OCI-LY1 (cell line): Measurements from ENCODE around the gene TNFRSF6B.
A peak's percentile ranks its signal among the peaks of the same experiment; 100 is the strongest.

Experiments
- H2AFZ ChIP-seq: fragments of 200-600 bp; sonication (generic), shearing (Covaris generic); 2 replicates; pipeline ENCODE4 v1.6.0; 2014; ENCODE audit warnings: antibody characterized with exemption, mild to moderate bottlenecking, low read length
- H3F3A ChIP-seq: fragments of 200-600 bp; sonication (generic), shearing (Covaris generic); 2 replicates; pipeline ENCODE4 v1.6.0; 2014; ENCODE audit warnings: mild to moderate bottlenecking, antibody characterized with exemption, low read length, moderate library complexity; ENCODE audit not compliant: insufficient read depth
- H3K27ac ChIP-seq: fragments of 200-600 bp; sonication (generic); 2 replicates; pipeline ENCODE4 v1.5.1; 2014; ENCODE audit warnings: low read length, mixed run types, mild to moderate bottlenecking, low read depth; ENCODE audit not compliant: poor library complexity, severe bottlenecking
- H3K27me3 ChIP-seq: fragments of 200-600 bp; sonication (generic); 2 replicates; pipeline ENCODE4 v1.6.0; 2014; ENCODE audit warnings: antibody characterized with exemption, mild to moderate bottlenecking, low read length, moderate library complexity; ENCODE audit not compliant: insufficient read depth
- H3K36me3 ChIP-seq: fragments of 200-600 bp; sonication (generic); 2 replicates; pipeline ENCODE4 v1.6.1; 2014; ENCODE audit warnings: mild to moderate bottlenecking, antibody characterized with exemption, low read length, moderate library complexity, mixed read lengths; ENCODE audit not compliant: insufficient read depth
- H3K4me1 ChIP-seq: fragments of 200-600 bp; sonication (generic); 2 replicates; pipeline ENCODE4 v1.5.1; 2014; ENCODE audit warnings: mild to moderate bottlenecking, low read length, moderate library complexity; ENCODE audit not compliant: insufficient read depth, severe bottlenecking
- H3K4me2 ChIP-seq: fragments of 200-600 bp; sonication (generic), shearing (Covaris generic); 2 replicates; pipeline ENCODE4 v1.6.1; 2014; ENCODE audit warnings: low read length
- H3K4me3 ChIP-seq: fragments of 200-600 bp; sonication (generic); 2 replicates; pipeline ENCODE4 v1.5.1; 2014; ENCODE audit warnings: low read length, low read depth, mild to moderate bottlenecking, mixed read lengths; ENCODE audit not compliant: poor library complexity, severe bottlenecking
- H3K79me2 ChIP-seq: fragments of 200-600 bp; shearing (Covaris generic); 2 replicates; pipeline ENCODE4 v1.6.1; 2016; ENCODE audit warnings: mixed run types, low read length, mixed read lengths; ENCODE audit not compliant: insufficient read depth
- H3K9ac ChIP-seq: fragments of 200-600 bp; sonication (generic), shearing (Covaris generic); 2 replicates; pipeline ENCODE4 v1.6.1; 2014; ENCODE audit warnings: mild to moderate bottlenecking, low read length, mixed read lengths
- H3K9me2 ChIP-seq: fragments of 200-600 bp; sonication (generic), shearing (Covaris generic); 2 replicates; pipeline ENCODE4 v1.6.1; 2014; ENCODE audit warnings: low read depth, mild to moderate bottlenecking, low read length, mixed read lengths
- H3K9me3 ChIP-seq: fragments of 200-600 bp; shearing (Covaris generic); 2 replicates; pipeline ENCODE4 v1.6.1; 2014; ENCODE audit warnings: low read length, mixed read lengths
- H4K20me1 ChIP-seq: fragments of 200-600 bp; sonication (generic), shearing (Covaris generic); 2 replicates; pipeline ENCODE4 v1.6.0; 2016; ENCODE audit warnings: mild to moderate bottlenecking, low read length; ENCODE audit not compliant: insufficient read depth
- EZH2 ChIP-seq: fragments of 200-600 bp; sonication (generic), shearing (Covaris generic); IDR thresholded peaks from 2 replicates; pipeline ENCODE4 v1.8.0; 2017; ENCODE audit warnings: borderline replicate concordance, mixed run types, mild to moderate bottlenecking, antibody characterized with exemption, low read length, moderate library complexity, mixed read lengths
- TF ChIP-seq, protein P1 (sequence below): fragments of 200-600 bp; sonication (generic), shearing (Covaris generic); IDR thresholded peaks from 2 replicates; pipeline ENCODE4 v1.5.1; 2017; ENCODE audit warnings: mild to moderate bottlenecking, antibody characterized with exemption, low read length, moderate library complexity, mixed read lengths

TNFRSF6B gene

DNA sequence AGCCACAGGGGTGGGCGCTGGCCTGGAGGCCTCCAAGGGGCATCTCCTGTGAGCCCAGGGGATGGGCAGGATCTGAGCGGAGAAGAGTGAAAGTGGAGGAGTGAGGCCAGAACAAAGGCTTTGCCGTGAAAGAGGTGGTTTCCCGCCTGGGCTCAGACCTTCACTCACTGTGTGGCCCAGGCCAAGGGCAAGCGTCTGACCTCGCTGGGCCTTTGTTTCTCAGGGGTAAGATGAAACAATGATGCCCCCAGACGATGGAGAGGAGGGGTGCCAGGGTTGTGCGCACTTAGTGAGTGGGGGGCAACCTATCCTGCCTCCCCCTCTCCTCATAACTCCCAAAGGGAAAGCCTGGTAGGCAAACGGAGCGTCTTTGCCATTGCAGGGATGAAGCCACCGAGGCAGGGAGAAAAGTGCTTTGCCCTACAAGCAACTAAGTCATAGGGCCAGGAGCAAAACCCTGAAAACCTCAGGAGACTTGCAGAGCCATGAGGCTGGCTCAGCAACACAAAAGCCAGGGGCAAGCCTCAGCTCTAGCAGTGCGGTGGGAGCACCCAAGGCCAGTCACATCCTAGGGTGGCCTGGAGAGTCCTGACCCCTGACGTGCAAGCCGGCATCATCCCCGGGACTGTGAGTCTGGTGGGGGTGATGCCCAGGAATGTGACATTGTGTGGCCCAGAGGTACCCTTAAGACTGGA is 42.3 kb upstream of the TNFRSF6B start:
- no peak overlapping the region for H2AFZ ChIP-seq
- H3K27me3 ChIP-seq, result peaks cover 6% of the 10 kb centered on the region; the same call in 1 of the 2 replicates
- no peak overlapping the region for H3K27ac ChIP-seq
- no peaks in the 10 kb centered on the region for H3K36me3 ChIP-seq
- peaks cover 33% of the 10 kb centered on the region for H3K4me1 ChIP-seq
- H3K4me3 ChIP-seq, result peak overlapping the region; percentile 66
- no peaks in the 10 kb centered on the region for H4K20me1 ChIP-seq
- no peaks in the 10 kb centered on the region for H3K79me2 ChIP-seq
- TF ChIP-seq, protein P1, sequence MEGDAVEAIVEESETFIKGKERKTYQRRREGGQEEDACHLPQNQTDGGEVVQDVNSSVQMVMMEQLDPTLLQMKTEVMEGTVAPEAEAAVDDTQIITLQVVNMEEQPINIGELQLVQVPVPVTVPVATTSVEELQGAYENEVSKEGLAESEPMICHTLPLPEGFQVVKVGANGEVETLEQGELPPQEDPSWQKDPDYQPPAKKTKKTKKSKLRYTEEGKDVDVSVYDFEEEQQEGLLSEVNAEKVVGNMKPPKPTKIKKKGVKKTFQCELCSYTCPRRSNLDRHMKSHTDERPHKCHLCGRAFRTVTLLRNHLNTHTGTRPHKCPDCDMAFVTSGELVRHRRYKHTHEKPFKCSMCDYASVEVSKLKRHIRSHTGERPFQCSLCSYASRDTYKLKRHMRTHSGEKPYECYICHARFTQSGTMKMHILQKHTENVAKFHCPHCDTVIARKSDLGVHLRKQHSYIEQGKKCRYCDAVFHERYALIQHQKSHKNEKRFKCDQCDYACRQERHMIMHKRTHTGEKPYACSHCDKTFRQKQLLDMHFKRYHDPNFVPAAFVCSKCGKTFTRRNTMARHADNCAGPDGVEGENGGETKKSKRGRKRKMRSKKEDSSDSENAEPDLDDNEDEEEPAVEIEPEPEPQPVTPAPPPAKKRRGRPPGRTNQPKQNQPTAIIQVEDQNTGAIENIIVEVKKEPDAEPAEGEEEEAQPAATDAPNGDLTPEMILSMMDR, result no peak
- TF ChIP-seq EZH2, result no peak
- no peaks in the 10 kb centered on the region for H3K9me3 ChIP-seq
- no peaks in the 10 kb centered on the region for H3K9me2 ChIP-seq
- H3K9ac ChIP-seq, result peak overlapping the region; percentile 50; the same call in 1 of the 2 replicates
- no peaks in the 10 kb centered on the region for H3F3A ChIP-seq
- H3K4me2 ChIP-seq, result peak overlapping the region; percentile 89

DNA sequence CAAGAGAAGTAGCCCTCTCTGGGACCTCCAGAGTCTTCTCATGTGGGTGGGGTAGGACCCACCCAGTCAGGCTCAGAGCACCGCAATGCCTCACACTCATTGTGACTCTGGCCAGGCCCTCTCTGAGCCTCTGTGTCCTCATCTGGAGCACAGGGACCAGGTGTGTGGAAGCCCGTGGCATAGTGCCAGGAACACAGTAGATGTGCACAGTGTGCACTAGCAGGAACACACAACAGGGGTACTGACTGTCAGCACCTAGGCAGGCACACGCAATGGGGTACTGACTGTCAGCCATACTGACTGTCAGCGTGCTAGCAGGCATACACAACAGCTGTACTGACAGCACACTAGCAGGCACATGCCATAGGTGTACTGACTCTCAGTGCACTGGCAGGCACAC is 41.2 kb upstream of the TNFRSF6B start:
- no peaks in the 10 kb centered on the region for H3K9me2 ChIP-seq
- H3F3A ChIP-seq, result no peaks in the 10 kb centered on the region
- H2AFZ ChIP-seq, result no peak overlapping the region
- H3K27me3 ChIP-seq, result peaks cover 6% of the 10 kb centered on the region; the same call in 1 of the 2 replicates
- H4K20me1 ChIP-seq, result no peaks in the 10 kb centered on the region
- no peak overlapping the region for H3K4me2 ChIP-seq
- peaks cover under 1% of the 10 kb centered on the region; the same call in 1 of the 2 replicates for H3K36me3 ChIP-seq
- no peaks in the 10 kb centered on the region for H3K9me3 ChIP-seq
- H3K27ac ChIP-seq, result no peak overlapping the region
- no peak for TF ChIP-seq EZH2
- TF ChIP-seq, protein P1, result no peak
- H3K79me2 ChIP-seq, result no peaks in the 10 kb centered on the region
- no peak overlapping the region for H3K4me3 ChIP-seq
- no peak overlapping the region for H3K9ac ChIP-seq
- H3K4me1 ChIP-seq, result peaks cover 40% of the 10 kb centered on the region

DNA sequence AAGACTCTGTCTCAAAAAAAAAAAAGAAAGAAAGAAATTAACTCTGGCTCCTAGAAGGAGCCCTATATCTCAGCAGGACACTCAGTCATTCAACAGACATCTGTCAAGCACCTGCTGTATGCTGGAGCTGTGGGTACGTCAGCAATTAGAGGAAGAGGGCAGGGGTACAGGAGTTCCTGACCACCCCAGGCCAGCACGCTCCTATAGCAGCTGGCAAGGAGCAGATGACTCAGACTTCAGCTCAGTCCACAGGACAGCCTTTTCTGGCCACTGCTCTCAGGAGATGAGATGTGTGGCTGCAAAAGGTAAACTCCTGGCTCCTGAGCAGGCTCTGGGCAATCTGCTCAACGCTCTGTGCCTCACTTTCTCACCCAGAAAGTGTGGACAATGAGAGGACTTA is 40.0 kb upstream of the TNFRSF6B start:
- H3K4me1 ChIP-seq, result peaks cover 40% of the 10 kb centered on the region
- H3K4me2 ChIP-seq, result no peak overlapping the region
- H3F3A ChIP-seq, result no peaks in the 10 kb centered on the region
- H3K9me2 ChIP-seq, result no peaks in the 10 kb centered on the region
- no peak overlapping the region for H3K27ac ChIP-seq
- no peak overlapping the region for H2AFZ ChIP-seq
- H3K27me3 ChIP-seq, result peaks cover 6% of the 10 kb centered on the region; the same call in 1 of the 2 replicates
- H3K9me3 ChIP-seq, result no peaks in the 10 kb centered on the region
- TF ChIP-seq EZH2, result no peak
- TF ChIP-seq, protein P1, result no peak
- H3K4me3 ChIP-seq, result no peak overlapping the region
- H3K79me2 ChIP-seq, result no peaks in the 10 kb centered on the region
- H3K36me3 ChIP-seq, result peaks cover 5% of the 10 kb centered on the region; the same call in 1 of the 2 replicates
- no peak overlapping the region for H3K9ac ChIP-seq
- H4K20me1 ChIP-seq, result no peaks in the 10 kb centered on the region
